ENCODE data around the gene OR13H1.

OR13H1 gene

DNA sequence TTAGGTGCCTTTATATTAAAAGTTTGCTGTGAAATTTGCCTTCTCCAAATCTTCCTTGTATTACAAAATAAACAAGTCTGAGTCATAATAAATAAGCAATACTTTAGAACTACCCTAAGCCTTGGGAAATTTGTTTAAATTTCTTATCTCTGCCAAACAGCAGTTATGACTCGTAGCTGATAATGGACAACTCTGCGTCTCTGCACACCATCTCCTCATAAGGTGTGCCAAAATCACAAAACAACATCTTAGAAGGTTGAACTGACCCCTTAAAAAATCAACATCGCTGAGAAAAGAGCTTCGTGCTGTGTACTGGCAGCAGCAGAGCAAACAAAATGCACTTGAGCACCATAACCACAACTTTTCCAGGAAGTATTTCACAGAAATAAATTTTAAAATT lies 22.0 kb downstream of the OR13H1 start:
- TF ChIP-seq, protein P1, sequence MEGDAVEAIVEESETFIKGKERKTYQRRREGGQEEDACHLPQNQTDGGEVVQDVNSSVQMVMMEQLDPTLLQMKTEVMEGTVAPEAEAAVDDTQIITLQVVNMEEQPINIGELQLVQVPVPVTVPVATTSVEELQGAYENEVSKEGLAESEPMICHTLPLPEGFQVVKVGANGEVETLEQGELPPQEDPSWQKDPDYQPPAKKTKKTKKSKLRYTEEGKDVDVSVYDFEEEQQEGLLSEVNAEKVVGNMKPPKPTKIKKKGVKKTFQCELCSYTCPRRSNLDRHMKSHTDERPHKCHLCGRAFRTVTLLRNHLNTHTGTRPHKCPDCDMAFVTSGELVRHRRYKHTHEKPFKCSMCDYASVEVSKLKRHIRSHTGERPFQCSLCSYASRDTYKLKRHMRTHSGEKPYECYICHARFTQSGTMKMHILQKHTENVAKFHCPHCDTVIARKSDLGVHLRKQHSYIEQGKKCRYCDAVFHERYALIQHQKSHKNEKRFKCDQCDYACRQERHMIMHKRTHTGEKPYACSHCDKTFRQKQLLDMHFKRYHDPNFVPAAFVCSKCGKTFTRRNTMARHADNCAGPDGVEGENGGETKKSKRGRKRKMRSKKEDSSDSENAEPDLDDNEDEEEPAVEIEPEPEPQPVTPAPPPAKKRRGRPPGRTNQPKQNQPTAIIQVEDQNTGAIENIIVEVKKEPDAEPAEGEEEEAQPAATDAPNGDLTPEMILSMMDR (IDR thresholded peaks at IDR 0.05), result no peak

DNA sequence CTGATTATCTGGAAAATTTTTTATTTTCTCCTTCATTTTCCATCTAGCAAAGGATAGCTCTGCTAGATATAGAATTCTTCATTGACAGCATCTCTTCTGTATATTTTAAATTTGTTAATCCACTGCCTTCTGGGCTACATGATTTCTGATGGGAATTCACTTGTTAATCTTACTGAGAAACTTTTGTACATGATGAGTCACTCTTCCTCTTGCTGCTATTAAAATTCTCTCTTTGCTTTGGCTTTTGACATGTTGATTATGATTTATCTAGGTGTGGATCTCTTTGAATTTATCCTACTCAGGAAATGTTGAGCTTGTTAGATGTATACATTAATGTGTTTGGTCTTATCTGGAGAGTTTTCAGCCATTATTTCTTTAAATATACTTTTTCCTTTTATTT lies 27.5 kb downstream of the OR13H1 start:
- TF ChIP-seq, protein P1 (IDR thresholded peaks at IDR 0.05), result no peak

DNA sequence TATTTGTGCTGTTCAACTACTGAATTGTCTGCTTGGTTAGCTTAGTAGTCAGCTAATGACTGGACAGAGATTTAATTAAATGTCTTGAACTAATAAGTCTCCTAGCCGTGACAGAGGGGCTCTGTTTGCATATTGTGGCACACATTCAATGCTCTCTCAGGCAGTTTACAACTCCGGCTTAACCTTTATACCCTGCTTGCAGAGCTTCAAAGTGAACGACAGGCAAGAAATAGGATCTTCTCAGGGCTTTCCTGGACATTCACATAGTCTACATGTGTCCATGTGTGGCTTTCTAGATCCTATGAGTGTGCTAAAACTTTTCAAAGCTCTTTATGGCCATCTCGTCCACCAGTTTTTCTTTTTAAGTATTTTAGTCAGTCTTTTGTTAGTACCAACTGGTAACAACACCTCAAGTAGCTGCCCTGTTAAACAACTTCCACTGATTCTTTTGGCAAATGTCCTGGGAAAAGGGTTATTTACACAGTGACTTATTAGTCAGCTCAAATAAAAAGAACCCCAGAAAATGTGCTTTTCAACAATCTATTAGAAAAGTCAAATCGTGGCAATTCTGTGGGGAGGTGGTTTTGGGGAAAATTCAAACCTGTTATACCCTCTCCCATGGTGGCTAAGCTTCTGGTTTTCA lies 28.6 kb downstream of the OR13H1 start:
- TF ChIP-seq, protein P1 (IDR thresholded peaks at IDR 0.05), result no peak

DNA sequence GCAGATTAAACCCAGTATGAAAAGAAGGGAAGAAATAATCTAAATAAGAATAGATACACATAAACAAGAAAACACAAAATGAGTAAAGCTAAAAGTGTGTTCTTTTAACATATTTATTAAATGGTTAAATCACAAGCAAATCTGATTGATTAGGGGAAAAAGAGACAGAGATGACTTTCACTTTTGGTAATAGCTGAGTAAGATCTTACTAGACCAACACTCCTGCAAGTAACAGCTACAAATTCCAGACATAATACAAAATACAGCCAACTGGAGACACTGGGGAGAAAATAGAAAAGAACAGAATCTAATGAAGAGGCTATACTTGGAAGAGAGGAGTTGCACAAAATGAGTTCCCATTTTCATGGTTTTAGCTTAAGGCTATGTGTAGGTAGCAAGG lies 33.5 kb downstream of the OR13H1 start:
- TF ChIP-seq, protein P1 (IDR thresholded peaks at IDR 0.05), result no peak

DNA sequence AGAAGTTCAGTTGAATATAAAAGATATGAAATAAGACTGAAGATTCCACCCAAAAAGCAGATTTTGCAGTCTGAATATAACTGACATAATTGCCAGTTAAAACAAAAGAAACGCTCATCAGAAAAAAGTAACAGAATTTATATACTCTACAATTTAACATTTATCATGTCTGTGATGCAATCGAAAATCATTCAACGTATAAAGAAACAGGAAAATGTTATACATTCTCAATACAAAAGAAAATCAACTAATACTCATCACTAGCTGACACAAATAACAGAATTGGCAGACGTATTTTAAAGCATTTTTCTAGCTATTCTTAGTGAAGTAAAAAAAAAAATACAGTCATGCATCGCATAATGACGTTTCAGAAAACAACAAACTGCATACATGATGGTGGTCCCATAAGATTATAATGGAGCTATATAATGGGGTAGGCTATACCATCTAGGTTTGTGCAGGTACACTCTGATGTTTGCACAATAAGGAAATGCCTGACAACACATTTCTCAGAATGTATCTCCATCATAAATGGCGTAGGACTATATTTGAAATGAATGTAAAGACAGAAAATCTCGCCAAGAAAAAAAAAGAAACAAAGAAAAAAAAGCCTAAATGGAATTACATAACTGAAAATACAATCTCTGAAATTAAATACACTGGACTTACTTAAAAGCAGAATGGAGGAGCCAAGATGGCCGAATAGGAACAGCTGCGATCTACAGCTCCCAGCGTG lies 34.3 kb downstream of the OR13H1 start:
- TF ChIP-seq, protein P1 (IDR thresholded peaks at IDR 0.05), result no peak

DNA sequence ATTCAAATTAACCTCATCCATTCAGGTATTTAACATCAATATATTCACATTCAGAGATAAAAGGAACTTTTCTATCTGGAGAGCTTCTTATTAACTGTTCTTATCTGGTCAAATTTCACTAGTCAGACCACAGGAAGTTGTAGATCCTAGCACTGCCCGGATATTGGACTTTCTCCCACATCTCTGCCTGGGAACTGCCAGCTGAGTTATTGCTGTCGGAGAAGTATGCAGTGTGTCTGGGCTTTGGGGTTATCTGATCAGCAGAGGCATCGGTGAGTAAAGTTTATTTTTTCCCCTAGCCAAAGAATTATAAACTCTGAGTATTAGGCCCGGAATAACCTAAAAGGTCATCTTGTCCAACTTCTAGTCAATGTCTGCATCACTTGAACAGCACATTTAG lies 45.1 kb downstream of the OR13H1 start:
- TF ChIP-seq, protein P1 (IDR thresholded peaks at IDR 0.05), result no peak

Measured in LNCAP (cell line).